GM18505 (cell line): Measurements from ENCODE around the gene DNM3.
"Not testable (repeated sequence)": the region's sequence is repeated elsewhere in the genome, so short reads cannot be mapped to it uniquely, and the experiment has no call there.

Experiments
- ATAC-seq: cut with Tn5 transposase; IDR thresholded peaks from one replicate; pipeline ENCODE4 v1.9.1; 2021; ENCODE audit not compliant: unreplicated experiment
- POLR2A ChIP-seq: IDR thresholded peaks from 4 replicates; pipeline ENCODE4 v1.6.1; 2011; ENCODE audit warnings: borderline replicate concordance; ENCODE audit not compliant: insufficient read depth, insufficient read length; ENCODE audit errors: extremely low read depth

DNM3 gene

GRCh38 chr1:172287208-172287607 is 445.9 kb downstream of the DNM3 start:
- ATAC-seq, result no peak

GRCh38 chr1:172288581-172288980 is 447.3 kb downstream of the DNM3 start:
- no peak for TF ChIP-seq POLR2A
- ATAC-seq, result no peak

More at GRCh38 chr1:172287208-172287607, 445.9 kb downstream of the DNM3 start:
- TF ChIP-seq POLR2A, result no peak

- TF ChIP-seq POLR2A, result no peak
- ATAC-seq, result no peak
These were observed 448.1 kb downstream of the DNM3 start for GRCh38 chr1:172289448-172289847.

GRCh38 chr1:172292840-172293239 is 451.5 kb downstream of the DNM3 start:
- TF ChIP-seq POLR2A, result no peak
- ATAC-seq, result no peak

GRCh38 chr1:172293429-172293828 is 452.1 kb downstream of the DNM3 start:
- no peak for ATAC-seq
- TF ChIP-seq POLR2A, result no peak

GRCh38 chr1:172298141-172298540 is 456.8 kb downstream of the DNM3 start:
- ATAC-seq, result no peak
- no peak for TF ChIP-seq POLR2A

GRCh38 chr1:172298911-172299310 is 457.6 kb downstream of the DNM3 start:
- TF ChIP-seq POLR2A, result no peak
- ATAC-seq, result no peak

- no peak for TF ChIP-seq POLR2A
- no peak for ATAC-seq
These were observed 458.2 kb downstream of the DNM3 start for GRCh38 chr1:172299515-172299914.

GRCh38 chr1:172307508-172307907 is 466.2 kb downstream of the DNM3 start:
- not testable (repeated sequence) for ATAC-seq

GRCh38 chr1:172308142-172308541 is 466.8 kb downstream of the DNM3 start:
- no peak for ATAC-seq
- TF ChIP-seq POLR2A, result no peak

GRCh38 chr1:172308577-172308976 is 467.3 kb downstream of the DNM3 start:
- ATAC-seq, result no peak
- no peak for TF ChIP-seq POLR2A

GRCh38 chr1:172320733-172321132 is 479.4 kb downstream of the DNM3 start:
- no peak for ATAC-seq

GRCh38 chr1:172321451-172321850 is 480.2 kb downstream of the DNM3 start:
- no peak for ATAC-seq
- TF ChIP-seq POLR2A, result no peak

More at GRCh38 chr1:172320733-172321132, 479.4 kb downstream of the DNM3 start:
- no peak for TF ChIP-seq POLR2A

GRCh38 chr1:172322219-172323061 is 481.1 kb downstream of the DNM3 start:
- ATAC-seq, result no peak

GRCh38 chr1:172323686-172324085 is 482.4 kb downstream of the DNM3 start:
- ATAC-seq, result no peak
- no peak for TF ChIP-seq POLR2A

More at GRCh38 chr1:172322219-172323061, 481.1 kb downstream of the DNM3 start:
- TF ChIP-seq POLR2A, result no peak

- no peak for ATAC-seq
- TF ChIP-seq POLR2A, result no peak
These were observed 482.8 kb downstream of the DNM3 start for GRCh38 chr1:172324086-172324485.
